Peyer's patch (tissue), 4 donors: ENCODE results near the gene PCBD1.

ENCODE experiments used
- CTCF ChIP-seq, 6 experiments: fragments of 450-650 bp in 4 of 6; fragments of 200-600 bp in 2 of 6; sonication (generic) in 1 of 6; IDR thresholded peaks; one replicate each; pipeline ENCODE4 v1.5.1; 2017 to 2019; ENCODE audit warnings: antibody characterized with exemption in 6 of 6, mild to moderate bottlenecking in 3 of 6, moderate library complexity in 1 of 6
- POLR2A ChIP-seq, 2 donors: fragments of 450-650 bp; IDR thresholded peaks; one replicate each; pipeline ENCODE4 v1.5.1; 2017; ENCODE audit warnings: antibody characterized with exemption in 2 of 2, mild to moderate bottlenecking in 2 of 2, moderate library complexity in 2 of 2

DNA sequence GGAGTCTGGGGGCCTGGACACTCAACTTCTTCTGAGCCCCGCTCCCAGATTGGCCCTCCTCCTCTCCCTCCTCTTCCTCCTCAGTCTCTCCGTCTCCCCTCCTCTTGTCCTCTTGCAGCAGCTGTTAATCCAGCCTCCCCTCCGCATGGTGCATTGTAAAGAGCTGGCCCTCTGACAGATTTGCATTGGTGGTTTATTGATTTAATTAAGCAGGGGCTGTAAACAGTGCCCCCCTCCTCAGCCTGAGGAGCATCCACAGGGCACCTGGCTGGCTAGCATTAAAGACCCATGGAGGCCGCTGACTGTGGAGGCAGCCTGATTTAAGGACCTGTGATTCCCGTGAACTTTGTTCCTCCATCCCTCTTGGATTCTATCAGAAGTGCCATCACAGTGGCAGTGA, 28.9 kb upstream of the PCBD1 start:
- no peak for TF ChIP-seq CTCF (IDR thresholded peaks at IDR 0.05)
- no peak for TF ChIP-seq POLR2A (IDR thresholded peaks at IDR 0.05)
